BLaER1 (cell line): ENCODE results near the gene ALG8.
A peak's percentile ranks its signal among the peaks of the same experiment; 100 is the strongest.
"Not testable (repeated sequence)": the region's sequence is repeated elsewhere in the genome, so short reads cannot be mapped to it uniquely, and the experiment has no call there.

Experiments
- H3K27ac ChIP-seq: shearing (Covaris generic); formaldehyde crosslinking; 2 replicates; pipeline ENCODE4 v1.8.1; 2022
- H3K27me3 ChIP-seq: shearing (Covaris generic); formaldehyde crosslinking; 2 replicates; pipeline ENCODE4 v1.8.1; 2022
- H3K36me3 ChIP-seq: shearing (Covaris generic); formaldehyde crosslinking; 2 replicates; pipeline ENCODE4 v1.8.1; 2022
- H3K4me1 ChIP-seq: shearing (Covaris generic); formaldehyde crosslinking; 2 replicates; pipeline ENCODE4 v1.8.1; 2022
- H3K4me2 ChIP-seq: shearing (Covaris generic); formaldehyde crosslinking; 2 replicates; pipeline ENCODE4 v1.8.1; 2022
- H3K4me3 ChIP-seq: shearing (Covaris generic); formaldehyde crosslinking; 2 replicates; pipeline ENCODE4 v1.8.1; 2022
- H3K9ac ChIP-seq: shearing (Covaris generic); formaldehyde crosslinking; 2 replicates; pipeline ENCODE4 v1.8.1; 2022
- H3K9me3 ChIP-seq: shearing (Covaris generic); formaldehyde crosslinking; 2 replicates; pipeline ENCODE4 v1.8.1; 2022
- H4K20me1 ChIP-seq: shearing (Covaris generic); formaldehyde crosslinking; 2 replicates; pipeline ENCODE4 v1.8.1; 2022
- Cebpa-rat ChIP-seq: shearing (Covaris generic); IDR thresholded peaks from 2 replicates; pipeline ENCODE4 v1.8.1; 2022

The ALG8 gene

DNA sequence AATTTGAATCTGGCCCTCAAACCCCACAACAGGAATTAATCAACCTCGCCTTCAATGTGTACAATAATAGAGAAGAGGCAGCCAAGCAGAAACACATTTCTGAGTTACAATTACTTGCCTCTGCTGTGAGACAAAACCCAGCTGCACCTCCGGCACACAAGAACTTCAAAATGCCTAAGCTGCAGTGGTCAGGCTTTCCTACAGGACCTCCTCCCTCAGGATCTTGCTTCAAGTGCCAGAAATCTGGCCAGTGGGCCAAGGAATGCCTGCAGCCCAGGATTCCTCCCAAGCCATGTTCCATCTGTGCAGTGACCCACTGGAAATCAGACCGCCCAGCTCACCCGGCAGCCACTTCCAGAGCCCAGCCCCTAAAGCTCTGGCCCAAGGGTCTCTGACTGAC, 56.4 kb downstream of the ALG8 start:
- Histone ChIP-seq H3K4me3 (no peak overlapping the region), H3K27me3 (no peaks in the 10 kb centered on the region), H4K20me1 (peaks cover 12% of the 10 kb centered on the region), H3K9ac (no peak overlapping the region), H3K36me3 (no peaks in the 10 kb centered on the region), H3K4me1 (peaks cover 45% of the 10 kb centered on the region), H3K9me3 (no peaks in the 10 kb centered on the region), H3K4me2 (peak overlapping the region; percentile 3; the same call in 1 of the 2 replicates), H3K27ac (no peak overlapping the region)
- no peak for TF ChIP-seq Cebpa-rat

GRCh38 chr11:78082146-78082545, 57.3 kb downstream of the ALG8 start:
- Histone ChIP-seq H3K9me3 (no peaks in the 10 kb centered on the region), H3K4me3 (no peak overlapping the region), H4K20me1 (peaks cover 21% of the 10 kb centered on the region), H3K4me1 (peaks cover 54% of the 10 kb centered on the region), H3K27ac (no peak overlapping the region), H3K36me3 (peaks cover 7% of the 10 kb centered on the region; the same call in 1 of the 2 replicates), H3K9ac (no peak overlapping the region), H3K4me2 (no peak overlapping the region; the same call in 1 of the 2 replicates), H3K27me3 (no peaks in the 10 kb centered on the region)
- TF ChIP-seq Cebpa-rat = no peak

DNA sequence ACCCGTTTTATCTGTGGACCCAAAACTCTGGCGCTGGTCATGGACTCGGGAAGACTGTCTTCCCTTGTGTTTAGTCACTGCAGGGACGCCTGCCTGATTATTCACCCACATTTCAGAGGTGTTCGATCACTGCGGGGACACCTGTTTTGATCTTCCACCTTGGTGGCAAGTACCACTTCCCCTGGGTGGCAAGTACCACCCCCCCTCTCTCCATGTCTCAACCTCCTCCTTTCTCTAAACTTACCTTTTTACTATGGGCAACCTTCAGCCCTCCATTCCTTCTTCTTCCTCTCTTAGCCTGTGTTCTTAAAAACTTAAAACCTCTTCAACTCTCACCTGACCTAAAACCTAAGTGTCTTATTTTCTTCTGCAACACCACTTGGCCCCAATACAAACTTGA, 57.8 kb downstream of the ALG8 start:
- H3K27ac ChIP-seq = no peak overlapping the region
- peaks cover 56% of the 10 kb centered on the region for H3K4me1 ChIP-seq
- H3K36me3 ChIP-seq = peaks cover 13% of the 10 kb centered on the region; the same call in 1 of the 2 replicates
- H4K20me1 ChIP-seq = peaks cover 26% of the 10 kb centered on the region
- no peak overlapping the region for H3K4me2 ChIP-seq
- no peak overlapping the region for H3K9ac ChIP-seq
- no peaks in the 10 kb centered on the region for H3K27me3 ChIP-seq
- no peak overlapping the region for H3K4me3 ChIP-seq
- no peak for TF ChIP-seq Cebpa-rat
- no peaks in the 10 kb centered on the region for H3K9me3 ChIP-seq

GRCh38 chr11:78080818-78081495, 58.5 kb downstream of the ALG8 start:
- Histone ChIP-seq H3K27me3 (no peaks in the 10 kb centered on the region), H4K20me1 (peaks cover 33% of the 10 kb centered on the region), H3K4me1 (peaks cover 59% of the 10 kb centered on the region), H3K9me3 (no peaks in the 10 kb centered on the region), H3K9ac (no peak overlapping the region), H3K36me3 (peaks cover 19% of the 10 kb centered on the region; the same call in 1 of the 2 replicates), H3K4me3 (no peak overlapping the region; the same call in 1 of the 2 replicates), H3K4me2 (peak overlapping the region; percentile 95), H3K27ac (no peak overlapping the region)
- no peak for TF ChIP-seq Cebpa-rat

DNA sequence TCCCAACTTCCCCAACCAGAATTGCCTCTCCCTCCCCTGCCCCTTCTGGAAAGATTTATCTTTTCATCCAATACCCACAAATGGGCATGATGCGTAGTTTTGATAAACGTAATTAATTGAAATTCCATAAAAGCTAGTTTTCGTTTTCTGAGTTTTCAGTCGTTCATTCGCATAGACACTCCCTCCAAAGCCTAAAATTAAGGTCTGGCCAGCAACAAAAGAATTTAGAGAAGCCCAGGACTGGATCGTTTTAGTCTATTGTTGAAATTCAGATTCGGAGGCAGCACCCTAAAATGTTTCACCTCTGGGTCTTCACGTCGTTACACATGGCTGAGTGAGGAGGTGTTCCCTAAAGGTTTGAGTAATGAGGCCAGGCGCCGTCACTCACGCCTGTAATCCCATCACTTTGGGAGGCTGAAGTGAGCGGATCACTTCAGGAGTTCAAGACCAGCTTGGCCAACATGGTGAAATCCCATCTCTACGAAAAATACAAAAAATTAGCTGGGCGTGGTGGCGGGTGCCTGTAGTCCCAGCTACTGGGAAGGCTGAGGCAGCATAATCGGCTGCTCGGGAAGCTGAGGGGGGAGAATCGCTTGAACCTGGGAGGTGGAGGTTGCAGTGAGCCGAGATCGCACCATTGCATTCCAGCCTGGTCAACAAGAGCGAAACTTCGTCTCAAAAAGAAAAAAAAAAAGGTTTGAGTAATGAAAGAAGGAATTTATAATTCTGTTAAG, 59.2 kb downstream of the ALG8 start:
- Histone ChIP-seq H4K20me1 (peaks cover 40% of the 10 kb centered on the region), H3K4me1 (peaks cover 59% of the 10 kb centered on the region), H3K4me3 (peak overlapping the region; percentile 86), H3K9me3 (no peaks in the 10 kb centered on the region), H3K36me3 (peaks cover 24% of the 10 kb centered on the region), H3K4me2 (peak overlapping the region; percentile 95), H3K9ac (peak overlapping the region; percentile 95), H3K27ac (peak overlapping the region; percentile 93), H3K27me3 (no peaks in the 10 kb centered on the region)
- no peak for TF ChIP-seq Cebpa-rat

DNA sequence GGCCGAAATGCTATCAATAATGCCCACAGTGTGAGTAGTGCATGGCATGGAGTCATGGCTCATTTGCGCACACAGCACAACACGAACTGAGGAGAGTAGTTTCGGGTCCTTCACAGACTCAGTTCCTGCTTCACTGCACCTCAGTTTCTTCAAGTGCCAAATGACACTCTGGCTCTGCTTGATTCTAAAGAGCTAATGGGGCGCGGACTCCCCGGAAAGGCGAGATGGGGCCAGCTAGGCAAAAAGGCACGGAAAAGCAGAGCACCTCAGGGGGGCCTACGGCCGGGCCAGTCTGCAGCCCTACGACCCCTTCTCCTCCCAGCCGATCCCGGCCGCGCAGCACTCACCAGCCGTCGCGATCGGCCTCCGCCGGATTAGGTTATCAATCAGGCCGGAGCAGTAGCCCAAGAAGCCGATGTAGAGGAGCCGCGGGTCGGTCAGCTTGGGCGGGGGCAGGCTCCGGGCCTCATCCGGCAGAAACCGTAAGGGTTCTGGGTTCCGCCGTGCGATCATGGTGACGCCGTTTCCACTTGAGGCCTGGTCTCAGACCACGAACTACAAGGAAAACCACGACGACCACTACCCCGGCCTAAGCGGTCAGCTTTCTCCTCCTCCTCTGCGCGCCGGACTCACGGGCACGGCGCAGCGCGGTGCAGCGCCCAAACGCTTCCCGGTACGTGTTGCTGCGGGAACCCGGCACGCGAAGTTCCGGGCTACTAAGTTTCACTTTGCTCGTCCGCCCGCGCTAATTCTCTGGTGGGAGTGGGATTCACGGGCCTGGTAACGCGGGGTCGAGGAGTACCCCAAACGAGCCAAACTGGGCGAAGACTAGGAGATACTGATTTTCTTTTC, 60.0 kb downstream of the ALG8 start, which contains the start of gene NDUFC2:
Gene NDUFC2 (minus strand): TSS at position 631 of the 852 bp plus-strand sequence. CDS start 118 bp downstream, at position 513.
- TF ChIP-seq Cebpa-rat = no peak
- H3K27ac ChIP-seq = peak within 1 kb of the TSS; percentile 93

DNA sequence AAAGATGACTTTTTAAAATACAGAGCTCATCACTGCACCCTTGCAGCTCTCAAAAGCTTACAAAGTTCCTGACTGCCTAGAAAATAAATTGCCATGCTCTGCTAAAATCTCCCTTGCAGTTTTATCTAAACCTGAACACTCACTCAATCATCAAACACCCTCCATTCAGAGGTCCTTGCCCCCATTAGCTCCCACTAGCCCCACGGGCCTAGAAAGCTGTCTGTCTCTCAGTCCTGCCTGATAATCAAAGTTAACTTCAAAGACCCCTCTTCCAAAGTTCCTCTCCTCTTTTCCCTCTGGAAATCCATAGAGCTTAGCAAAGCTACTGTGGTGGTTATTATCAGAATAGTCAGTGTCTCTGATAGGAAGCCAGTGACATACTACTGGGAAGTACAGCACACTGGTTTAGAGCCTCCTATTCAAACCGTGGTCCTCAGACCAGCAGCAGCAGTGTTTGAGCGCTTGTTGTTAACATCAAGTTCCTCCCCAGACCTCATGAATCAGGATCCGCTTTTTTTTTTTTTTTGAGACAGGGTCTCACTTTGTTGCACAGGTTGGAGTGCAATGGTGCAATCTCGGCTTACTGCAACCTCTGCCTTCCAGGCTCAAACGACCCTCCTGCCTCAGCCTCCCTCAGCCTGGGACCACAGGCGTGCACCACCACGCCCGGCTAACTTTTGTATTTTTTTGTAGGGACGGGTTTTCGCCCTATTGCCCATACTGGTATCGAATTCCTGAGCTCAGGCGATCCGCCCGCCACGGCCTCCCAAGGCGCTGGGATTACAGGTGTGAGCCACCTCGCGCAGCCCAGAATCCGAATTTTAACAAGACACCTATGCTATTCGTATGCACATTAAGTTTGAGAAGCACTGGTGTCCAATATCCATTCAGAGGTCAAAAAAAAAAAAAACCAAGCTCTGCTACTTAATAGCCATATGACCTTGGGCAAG, 60.9 kb downstream of the ALG8 start:
- H3K4me3 ChIP-seq = peak overlapping the region; percentile 86
- H3K27ac ChIP-seq = peak overlapping the region; percentile 93
- no peaks in the 10 kb centered on the region for H3K27me3 ChIP-seq
- no peak for TF ChIP-seq Cebpa-rat
- peaks cover 57% of the 10 kb centered on the region for H4K20me1 ChIP-seq
- peaks cover 59% of the 10 kb centered on the region for H3K4me1 ChIP-seq
- H3K4me2 ChIP-seq = peak overlapping the region; percentile 95
- H3K36me3 ChIP-seq = peaks cover 34% of the 10 kb centered on the region
- H3K9ac ChIP-seq = peak overlapping the region; percentile 95
- H3K9me3 ChIP-seq = no peaks in the 10 kb centered on the region

More for the DNA sequence above, 60.0 kb downstream of the ALG8 start, which contains the start of gene NDUFC2:
- Histone ChIP-seq H3K36me3 (peaks cover 29% of the 10 kb centered on the region), H3K4me2 (peak within 1 kb of the TSS; percentile 95), H3K9me3 (no peaks in the 10 kb centered on the region), H3K4me3 (peak within 1 kb of the TSS; percentile 86), H4K20me1 (peaks cover 48% of the 10 kb centered on the region), H3K4me1 (peaks cover 59% of the 10 kb centered on the region), H3K9ac (peak within 1 kb of the TSS; percentile 95), H3K27me3 (no peaks in the 10 kb centered on the region)

- H3K4me3 ChIP-seq = peak overlapping the region; percentile 86; the same call in 1 of the 2 replicates
- H3K27me3 ChIP-seq, H3K9me3 ChIP-seq, H3K27ac ChIP-seq: not testable (repeated sequence)
- H3K4me1 ChIP-seq = peaks cover 52% of the 10 kb centered on the region
- H3K36me3 ChIP-seq = peaks cover 43% of the 10 kb centered on the region
- peak overlapping the region; percentile 95; the same call in 1 of the 2 replicates for H3K9ac ChIP-seq
- H3K4me2 ChIP-seq = peak overlapping the region; percentile 95
- H4K20me1 ChIP-seq = peaks cover 66% of the 10 kb centered on the region
Observed at GRCh38 chr11:78077592-78077991, 61.8 kb downstream of the ALG8 start.
